H9 (cell line): ENCODE measurements around the gene ALX4. TPM values are rescaled to one million over a fixed set of nuclear protein-coding genes. Genes with fewer than 3 reads are reported as not detected.

Source experiments
- DNase-seq: peaks from one replicate; pipeline ENCODE4 v3.0.0-alpha.2; 2017
- H2AFZ ChIP-seq: one replicate; pipeline ENCODE4 v1.6.1; 2013; ENCODE audit warnings: mild to moderate bottlenecking, low read length, control low read depth, moderate library complexity
- H2AK5ac ChIP-seq: 2 replicates; pipeline ENCODE4 v1.6.1; 2013; ENCODE audit warnings: low read length, control low read depth, mixed read lengths; ENCODE audit not compliant: insufficient read length
- H2BK120ac ChIP-seq: one replicate; pipeline ENCODE4 v1.6.1; 2013; ENCODE audit warnings: low read depth, mild to moderate bottlenecking, low read length, control low read depth, inconsistent platforms; ENCODE audit not compliant: poor library complexity, severe bottlenecking
- H2BK12ac ChIP-seq: 2 replicates; pipeline ENCODE4 v1.6.1; 2013; ENCODE audit warnings: low read length, control low read depth, mixed read lengths, low read depth; ENCODE audit not compliant: insufficient read length
- H2BK15ac ChIP-seq: 2 replicates; pipeline ENCODE4 v1.6.1; 2013; ENCODE audit warnings: low read depth, low read length, control low read depth
- H2BK20ac ChIP-seq: one replicate; pipeline ENCODE4 v1.6.1; 2013; ENCODE audit warnings: low read depth, mild to moderate bottlenecking, low read length, control low read depth, inconsistent platforms; ENCODE audit not compliant: poor library complexity, severe bottlenecking
- H2BK5ac ChIP-seq: 2 replicates; pipeline ENCODE4 v1.6.1; 2013; ENCODE audit warnings: low read length, control low read depth, mixed read lengths; ENCODE audit not compliant: insufficient read length
- H3K14ac ChIP-seq: 2 replicates; pipeline ENCODE4 v1.6.1; 2013; ENCODE audit warnings: low read length, control low read depth; ENCODE audit not compliant: insufficient read depth
- H3K18ac ChIP-seq: 2 replicates; pipeline ENCODE4 v1.6.1; 2013; ENCODE audit warnings: low read depth, mild to moderate bottlenecking, mixed read lengths, low read length, control low read depth; ENCODE audit not compliant: insufficient read length
- H3K23ac ChIP-seq: 2 replicates; pipeline ENCODE4 v1.6.1; 2013; ENCODE audit warnings: low read length, control low read depth, mixed read lengths, low read depth; ENCODE audit not compliant: insufficient read length
- H3K23me2 ChIP-seq: 2 replicates; pipeline ENCODE4 v1.6.1; 2013; ENCODE audit warnings: low read depth, mild to moderate bottlenecking, mixed read lengths, low read length, control low read depth; ENCODE audit not compliant: insufficient read length, poor library complexity, severe bottlenecking
- H3K27ac ChIP-seq: 2 replicates; pipeline ENCODE4 v1.5.1; 2013; ENCODE audit warnings: low read length, control low read depth, mixed read lengths, low read depth; ENCODE audit not compliant: insufficient read length
- H3K27me3 ChIP-seq: 2 replicates; pipeline ENCODE4 v1.6.1; 2013; ENCODE audit warnings: low read length, control low read depth, inconsistent platforms; ENCODE audit not compliant: insufficient read depth
- H3K4ac ChIP-seq: 2 replicates; pipeline ENCODE4 v1.6.1; 2013; ENCODE audit warnings: low read depth, mild to moderate bottlenecking, control low read depth, inconsistent platforms, low read length, moderate library complexity
- H3K4me1 ChIP-seq: 2 replicates; pipeline ENCODE4 v1.6.1; 2013; ENCODE audit warnings: low read length, control low read depth, inconsistent platforms; ENCODE audit not compliant: insufficient read depth
- H3K4me2 ChIP-seq: 2 replicates; pipeline ENCODE4 v1.6.1; 2013; ENCODE audit warnings: low read length, control low read depth, mixed read lengths; ENCODE audit not compliant: insufficient read length, insufficient read depth
- H3K56ac ChIP-seq: 2 replicates; pipeline ENCODE4 v1.6.1; 2013; ENCODE audit warnings: low read depth, mild to moderate bottlenecking, mixed read lengths, low read length, control low read depth; ENCODE audit not compliant: insufficient read length
- H3K79me1 ChIP-seq: 2 replicates; pipeline ENCODE4 v1.6.1; 2013; ENCODE audit warnings: low read depth, mild to moderate bottlenecking, moderate library complexity, low read length, control low read depth, inconsistent platforms; ENCODE audit not compliant: insufficient read depth, poor library complexity, severe bottlenecking
- H3K79me2 ChIP-seq: 2 replicates; pipeline ENCODE4 v1.6.1; 2013; ENCODE audit warnings: low read length, control low read depth, inconsistent platforms; ENCODE audit not compliant: insufficient read depth
- H3K9ac ChIP-seq: 2 replicates; pipeline ENCODE4 v1.6.1; 2013; ENCODE audit warnings: low read length, control low read depth, mixed read lengths; ENCODE audit not compliant: insufficient read length; ENCODE audit errors: extremely low read depth
- H3K9me3 ChIP-seq: one replicate; pipeline ENCODE4 v1.6.1; 2013; ENCODE audit warnings: low read depth, low read length, inconsistent platforms; ENCODE audit not compliant: control insufficient read depth
- H3T11ph ChIP-seq: one replicate; pipeline ENCODE4 v1.6.1; 2013; ENCODE audit warnings: mild to moderate bottlenecking, low read length, control low read depth, inconsistent platforms
- H4K20me1 ChIP-seq: one replicate; pipeline ENCODE4 v1.6.1; 2013; ENCODE audit not compliant: control insufficient read depth, insufficient read length, insufficient read depth
- H4K5ac ChIP-seq: 2 replicates; pipeline ENCODE4 v1.6.1; 2013; ENCODE audit warnings: low read depth, mild to moderate bottlenecking, mixed read lengths, low read length, control low read depth; ENCODE audit not compliant: insufficient read length
- H4K8ac ChIP-seq: replicated peaks from 2 replicates; pipeline ENCODE4 v1.6.1; 2013; ENCODE audit warnings: low read length, control low read depth, mixed read lengths, low read depth; ENCODE audit not compliant: insufficient read length
- H4K91ac ChIP-seq: 2 replicates; pipeline ENCODE4 v1.6.1; 2013; ENCODE audit warnings: low read depth, mild to moderate bottlenecking, moderate library complexity, mixed read lengths, low read length, control low read depth; ENCODE audit not compliant: insufficient read length
- H3K27ac Mint-ChIP-seq, 3 experiments: 2 replicates in 2 of 3; 3 replicates in 1 of 3; pipeline ENCODE4 v1.8.0; 2020 to 2021; ENCODE audit warnings: mixed read lengths in 3 of 3, mild to moderate bottlenecking in 1 of 3, moderate library complexity in 1 of 3
- H3K27me3 Mint-ChIP-seq: 2 replicates; pipeline ENCODE4 v1.8.0; 2021; ENCODE audit warnings: low read depth, mild to moderate bottlenecking, moderate library complexity, mixed read lengths
- H3K36me3 Mint-ChIP-seq, 3 experiments: 2 replicates in 2 of 3; 3 replicates in 1 of 3; pipeline ENCODE4 v1.8.0; 2020 to 2021; ENCODE audit warnings: low read depth in 3 of 3, mixed read lengths in 3 of 3; ENCODE audit not compliant: insufficient read depth in 1 of 3
- H3K4me1 Mint-ChIP-seq, 2 experiments: 2 replicates each; pipeline ENCODE4 v1.8.0; 2020; ENCODE audit warnings: mixed read lengths in 2 of 2
- H3K4me3 Mint-ChIP-seq, 2 experiments: 2 replicates in 1 of 2; 3 replicates in 1 of 2; pipeline ENCODE4 v1.8.0; 2020 to 2021; ENCODE audit warnings: mild to moderate bottlenecking in 2 of 2, mixed read lengths in 2 of 2, moderate library complexity in 1 of 2
- H3K9me3 Mint-ChIP-seq, 2 experiments: 2 replicates in 1 of 2; 3 replicates in 1 of 2; pipeline ENCODE4 v1.8.0; 2020; ENCODE audit warnings: mild to moderate bottlenecking in 2 of 2, mixed read lengths in 2 of 2, moderate library complexity in 1 of 2
- CTCF ChIP-seq: fragments of 200-600 bp; sonication (generic); conservative IDR thresholded peaks from 3 replicates; pipeline ENCODE4 v1.8.0; 2021; ENCODE audit warnings: antibody characterized with exemption, mild to moderate bottlenecking
- WGBS: extraction: QIAGEN DNeasy Blood & Tissue Kit; methylation state at CpG from one replicate; pipeline ENCODE4 v1.1.7; 2013; ENCODE audit warnings: missing lambda C conversion rate, low lambda C conversion rate, mixed read lengths; ENCODE audit not compliant: insufficient read length; ENCODE audit errors: extremely low coverage; 5-methylcytosine and 5-hydroxymethylcytosine counted together
- total RNA-seq: library from RNA; stranded (reverse); gene quantifications from 2 replicates; pipeline ENCODE4 v1.2.1, GENCODE V29; 2021

ALX4 gene
- total RNA-seq, 1 experiment from 2014 or later: not detected

GRCh38 chr11:44328138-44328660, 18.3 kb upstream of the ALX4 start:
- no peak overlapping the region for H3K27ac Mint-ChIP-seq
- Histone ChIP-seq H3T11ph (no peak overlapping the region), H4K91ac (no peak overlapping the region), H4K5ac (no peak overlapping the region), H4K8ac (no peak overlapping the region), H3K9me3 (no peaks in the 10 kb centered on the region), H2BK12ac (no peak overlapping the region), H3K4me1 (no peaks in the 10 kb centered on the region), H3K79me1 (no peaks in the 10 kb centered on the region), H3K27ac (no peak overlapping the region), H3K27me3 (peaks cover 18% of the 10 kb centered on the region; the same call in 1 of the 2 replicates), H3K18ac (no peak overlapping the region), H2BK120ac (no peak overlapping the region), H3K14ac (no peak overlapping the region), H2BK5ac (no peak overlapping the region), H3K4ac (no peak overlapping the region), H3K56ac (no peak overlapping the region), H2BK15ac (no peak overlapping the region), H4K20me1 (no peaks in the 10 kb centered on the region), H2AK5ac (no peak overlapping the region), H3K23ac (no peak overlapping the region), H3K4me2 (no peak overlapping the region), H2AFZ (no peak overlapping the region), H3K9ac (no peak overlapping the region), H2BK20ac (no peak overlapping the region), H3K23me2 (no peaks in the 10 kb centered on the region), H3K79me2 (no peaks in the 10 kb centered on the region)
- no CpG with 5 or more reads among the region's 11 CpGs for WGBS
- DNase-seq: no peak
- H3K4me1 Mint-ChIP-seq: peaks cover 0 to 19% of the 10 kb centered on the region in 2 experiments; a peak in 2 of 4 replicates
- H3K27me3 Mint-ChIP-seq: peaks cover 84% of the 10 kb centered on the region
- H3K36me3 Mint-ChIP-seq: no peaks in the 10 kb centered on the region
- no peak; the same call in 2 of the 3 replicates for TF ChIP-seq CTCF
- H3K9me3 Mint-ChIP-seq: peaks cover 0 to 2% of the 10 kb centered on the region in 2 experiments; a peak in 1 of 5 replicates
- H3K4me3 Mint-ChIP-seq: no peak overlapping the region
